GM18870 (cell line): ENCODE results near the gene KTN1.

Experiments
- ATAC-seq: cut with Tn5 transposase; IDR thresholded peaks from one replicate; pipeline ENCODE4 v1.9.1; 2021; ENCODE audit warnings: moderate library complexity; ENCODE audit not compliant: unreplicated experiment

KTN1 gene

GRCh38 chr14:55579724-55580469 is at the start of gene KTN1:
KTN1 (plus strand) TSS chr14:55580207; CDS start chr14:55612049, 31,842 bp downstream.
- ATAC-seq = peak; percentile 31

DNA sequence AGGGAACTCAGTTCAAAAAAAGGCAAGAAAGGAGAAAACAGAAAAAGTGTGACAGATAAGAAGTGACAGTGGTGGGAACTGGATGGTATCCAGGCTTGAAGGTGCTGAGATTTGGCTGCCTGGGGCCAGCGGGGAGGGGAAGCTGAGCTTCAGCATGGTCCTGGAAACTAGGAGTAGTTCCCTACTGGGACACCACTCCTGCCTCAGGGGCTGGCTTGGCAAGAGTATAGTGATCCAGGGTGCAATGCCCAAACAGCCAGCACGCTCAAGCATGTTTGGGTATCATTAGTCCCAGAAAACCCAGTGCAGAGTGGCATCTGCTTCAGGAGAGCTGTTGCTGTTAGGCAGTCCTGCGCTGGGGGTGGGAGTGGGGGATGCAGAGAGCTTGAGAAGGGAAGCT is 49.5 kb upstream of the KTN1 start:
- ATAC-seq = no peak

DNA sequence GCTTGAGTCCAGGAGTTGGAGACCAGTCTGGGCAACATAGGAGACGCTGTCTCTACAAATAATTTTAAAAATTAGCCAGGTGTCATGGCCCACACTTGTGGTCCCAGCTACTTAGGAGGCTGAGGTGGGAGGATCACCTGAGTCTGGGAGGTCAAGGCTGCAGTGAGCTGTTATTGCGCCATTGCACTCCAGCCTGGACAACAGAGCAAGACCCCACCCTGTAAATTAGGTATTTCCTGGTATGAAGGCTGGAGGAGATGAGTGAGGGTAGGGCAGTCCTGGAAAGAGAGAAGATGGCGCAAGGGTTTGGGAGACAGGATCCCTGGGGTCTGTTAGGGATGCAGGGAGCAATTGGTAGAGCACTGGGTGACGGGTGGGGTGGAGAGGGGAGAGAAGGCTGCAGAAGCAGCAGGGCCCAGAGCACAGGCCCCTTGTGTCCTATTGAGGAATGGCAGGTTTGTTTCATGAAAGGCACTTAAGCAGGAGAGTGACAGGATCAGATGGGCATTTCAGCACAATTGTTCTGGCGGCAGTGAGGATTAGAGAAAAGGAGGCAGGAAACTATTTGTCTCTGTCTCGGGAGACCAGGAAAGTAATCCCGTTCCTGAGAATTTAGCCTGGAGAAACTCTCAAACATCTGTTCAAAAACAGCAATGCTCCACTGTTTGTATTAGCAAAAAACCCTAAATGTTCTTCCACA is 47.2 kb upstream of the KTN1 start:
- no peak for ATAC-seq

GRCh38 chr14:55533960-55534359 is 46.0 kb upstream of the KTN1 start:
- no peak for ATAC-seq

DNA sequence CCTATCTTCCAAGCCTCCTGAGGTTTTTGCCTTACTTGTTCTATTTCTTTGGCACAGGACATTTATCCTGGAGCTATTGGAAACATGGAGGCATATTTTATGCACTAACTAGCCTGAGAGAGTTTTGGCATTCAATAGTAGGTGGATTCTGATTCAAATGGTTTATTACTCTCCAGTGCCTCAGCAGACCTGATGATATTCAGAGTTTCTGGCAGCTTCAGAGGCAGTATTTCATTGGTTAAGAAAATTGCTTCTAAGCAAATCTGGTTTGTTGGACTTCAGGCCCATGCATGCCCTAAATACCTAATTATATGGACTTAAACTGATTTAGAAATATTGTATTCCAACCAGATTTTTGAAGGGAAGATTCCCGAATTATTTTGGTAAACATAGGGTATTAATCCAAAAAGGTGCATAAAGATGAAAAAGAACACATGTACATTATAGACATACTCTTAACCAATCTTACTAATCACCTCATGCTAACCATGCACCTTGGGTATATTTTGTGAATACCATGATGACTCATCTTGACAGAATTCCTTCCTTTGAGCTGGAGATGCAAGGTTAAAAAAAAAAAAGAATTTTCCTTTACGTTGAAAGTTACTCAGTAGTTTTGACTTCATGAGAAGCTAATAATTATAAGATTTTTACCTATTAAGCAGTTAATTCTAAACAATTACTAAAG is 44.3 kb upstream of the KTN1 start:
- no peak for ATAC-seq

- ATAC-seq = no peak
These were observed 43.8 kb upstream of the KTN1 start for GRCh38 chr14:55536204-55536708.

DNA sequence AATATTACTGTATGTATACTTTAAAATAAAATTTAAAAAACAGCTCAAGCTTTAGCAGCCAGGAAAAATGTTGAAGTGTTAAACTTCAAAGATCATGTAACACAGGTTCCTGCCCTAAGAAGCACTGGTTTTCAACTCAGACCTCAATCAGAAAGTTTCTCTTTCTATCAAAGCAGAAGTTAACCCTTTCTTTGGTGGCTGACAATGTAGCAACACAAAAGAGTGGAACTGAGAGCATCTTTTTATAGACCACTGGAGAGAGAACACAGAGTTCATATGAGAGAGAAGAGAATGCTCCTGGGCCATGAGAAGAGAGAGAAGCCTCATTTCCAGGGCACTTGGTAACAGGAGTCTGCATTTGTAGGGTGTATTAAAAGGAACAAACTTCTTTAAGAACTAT is 42.2 kb upstream of the KTN1 start:
- no peak for ATAC-seq

- ATAC-seq = no peak
These were observed 40.0 kb upstream of the KTN1 start for GRCh38 chr14:55539975-55540374.

DNA sequence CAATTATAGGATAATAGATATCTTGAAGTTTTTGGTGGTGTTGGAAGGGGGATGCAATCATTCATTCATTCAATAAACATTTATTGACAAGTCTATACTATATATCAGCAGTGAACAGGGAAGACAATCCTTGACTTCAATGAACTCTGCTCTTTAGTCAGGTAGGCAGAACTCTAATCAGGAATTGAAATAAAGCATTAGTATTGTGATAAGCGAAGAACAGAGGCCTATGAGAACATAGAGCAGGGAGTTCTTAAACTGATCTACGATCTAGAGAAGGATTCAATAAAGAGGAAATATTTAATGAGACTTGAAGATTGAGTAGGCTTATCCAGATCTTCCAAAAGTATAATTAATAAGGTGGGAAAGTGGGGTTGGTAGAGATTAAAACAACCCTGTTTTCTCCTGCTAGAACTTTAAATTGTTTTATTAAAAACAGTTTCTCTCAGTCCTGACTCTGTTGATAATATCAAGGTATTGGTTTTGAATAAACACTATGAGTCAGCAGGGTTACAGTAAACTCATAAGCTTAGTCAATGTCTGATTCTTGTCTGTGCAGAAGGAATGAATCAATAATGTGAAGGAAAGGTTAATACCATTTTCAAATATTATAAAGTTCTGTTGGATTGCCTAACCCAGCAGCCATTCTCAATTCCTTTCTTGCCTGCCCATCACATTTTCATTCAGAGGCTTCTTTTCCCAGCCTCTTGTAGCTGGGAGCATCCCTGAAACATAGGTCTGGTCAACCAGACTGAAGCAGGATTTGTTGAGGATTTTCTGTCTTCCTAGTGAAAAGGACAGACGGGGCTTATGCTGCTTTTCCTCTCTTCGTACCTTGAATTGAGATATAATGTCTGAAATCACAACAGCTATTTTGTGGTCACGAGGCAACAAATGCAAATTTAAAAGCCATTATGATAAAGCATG is 38.9 kb upstream of the KTN1 start:
- no peak for ATAC-seq

GRCh38 chr14:55545779-55546178 is 34.2 kb upstream of the KTN1 start:
- ATAC-seq = peak; percentile 31

- ATAC-seq = peak; percentile 51
These were observed 33.7 kb upstream of the KTN1 start for GRCh38 chr14:55546212-55546874.

DNA sequence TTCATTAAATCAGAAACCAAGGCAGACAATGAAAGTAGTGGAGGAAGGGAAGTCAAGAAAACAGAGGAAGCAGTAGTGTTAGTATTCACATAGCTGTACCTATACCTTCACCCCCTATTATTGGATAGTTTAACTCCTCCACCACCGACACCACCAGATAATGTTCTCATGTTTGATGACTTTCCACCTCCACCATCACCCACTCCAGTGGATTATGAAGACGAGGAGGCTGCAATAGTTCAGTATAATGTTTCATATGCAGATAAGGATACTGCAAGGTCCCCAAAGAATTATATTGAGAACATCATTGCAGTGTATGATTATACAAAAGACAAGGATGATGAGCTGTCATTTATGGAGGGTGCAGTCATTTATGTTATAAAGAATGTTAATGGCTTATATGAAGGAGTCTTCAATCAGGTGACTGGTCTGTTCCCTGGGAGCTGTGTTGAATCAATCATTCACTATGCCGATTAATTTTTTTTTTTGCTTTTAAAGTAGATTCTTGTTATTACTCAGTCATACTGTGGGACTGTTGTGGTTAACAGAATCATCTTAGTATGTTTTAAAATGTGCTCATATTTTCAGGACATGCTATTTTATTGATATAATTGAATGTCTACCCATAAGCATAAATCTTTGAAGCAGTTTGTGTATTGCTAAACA is 32.2 kb upstream of the KTN1 start:
- peak; percentile 47 for ATAC-seq

DNA sequence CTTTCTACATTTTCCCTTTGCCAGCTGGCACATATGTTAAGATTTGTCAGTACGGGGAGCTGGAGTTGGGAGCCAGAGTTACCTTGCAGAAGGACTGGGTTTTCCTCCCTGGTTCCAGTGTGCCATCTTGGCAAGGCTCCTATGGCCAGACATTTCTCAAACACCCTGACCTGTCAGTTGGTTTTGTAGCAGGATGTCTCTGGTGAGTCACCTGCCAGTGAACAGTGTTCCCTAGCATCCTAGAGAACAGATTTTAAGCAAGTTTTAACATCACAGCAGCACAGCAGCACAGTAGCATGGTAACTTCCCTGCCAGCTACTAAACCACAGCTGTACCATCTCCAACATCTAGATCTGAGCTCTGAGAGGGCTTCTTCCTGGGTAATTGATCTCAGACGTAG is 26.2 kb upstream of the KTN1 start:
- no peak for ATAC-seq

DNA sequence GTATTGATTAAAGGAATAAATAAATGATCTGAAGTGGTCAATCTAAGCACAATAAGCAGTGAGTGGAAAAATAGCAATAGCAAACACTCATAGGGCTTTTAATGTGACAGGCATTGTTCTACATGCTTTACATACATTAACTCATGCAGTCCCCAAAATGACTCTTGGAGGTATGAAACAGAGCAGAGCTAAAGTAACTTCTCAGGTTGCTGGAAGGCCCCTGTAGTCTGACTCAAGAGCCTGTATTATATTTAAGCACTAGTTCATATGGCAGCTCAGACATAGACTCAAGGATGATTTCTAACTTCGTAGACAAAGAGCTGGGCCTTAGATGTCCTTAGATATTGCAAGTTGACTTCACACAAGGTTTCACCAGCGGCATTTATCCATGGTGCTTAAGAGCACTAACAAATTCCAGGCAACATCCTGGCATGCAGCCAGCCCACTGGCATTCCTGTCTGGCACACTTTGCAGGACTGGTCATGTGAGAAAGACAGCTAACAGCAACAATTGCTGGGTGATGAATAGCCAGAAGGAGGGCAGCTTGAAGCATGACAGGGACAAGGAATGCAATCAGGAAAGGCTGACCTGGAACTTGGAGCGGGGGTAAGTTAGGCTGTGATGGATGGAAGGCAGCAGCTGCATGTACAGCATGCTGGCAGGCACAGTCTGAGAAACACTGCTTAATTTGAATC is 22.9 kb upstream of the KTN1 start:
- ATAC-seq = no peak

GRCh38 chr14:55562135-55562534 is 17.9 kb upstream of the KTN1 start:
- ATAC-seq = no peak

- ATAC-seq = no peak
These were observed 11.4 kb upstream of the KTN1 start for GRCh38 chr14:55568618-55569017.

GRCh38 chr14:55571125-55571889 is 8.7 kb upstream of the KTN1 start:
- ATAC-seq = peak; percentile 48

- no peak for ATAC-seq
These were observed 7.4 kb upstream of the KTN1 start for GRCh38 chr14:55572578-55572977.
